Astrocyte (in vitro differentiated cells and primary cell): ENCODE measurements around the gene FAM170B. TPM values are rescaled to one million over a fixed set of nuclear protein-coding genes. Genes with fewer than 3 reads are reported as not detected.

Experiments
- DNase-seq: peaks from one replicate; pipeline ENCODE4 v3.0.0-alpha.2; 2010; ENCODE audit warnings: low read depth
- FAIRE-seq: peaks from 2 replicates; lab custom pipeline; 2011; peaks lifted over from hg19 to GRCh38; lab: Jason Lieb, UNC
- H2AFZ ChIP-seq: 2 replicates; pipeline ENCODE4 v1.6.0; 2012; ENCODE audit warnings: low read depth, low read length, inconsistent platforms
- H3K27ac ChIP-seq: 2 replicates; pipeline ENCODE4 v1.5.1; 2011; ENCODE audit warnings: low read depth, low read length, inconsistent platforms
- H3K27me3 ChIP-seq: 2 replicates; pipeline ENCODE4 v1.6.0; 2011; ENCODE audit warnings: low read length, inconsistent platforms; ENCODE audit not compliant: insufficient read depth
- H3K36me3 ChIP-seq: 2 replicates; pipeline ENCODE4 v1.5.1; 2011; ENCODE audit warnings: low read length, inconsistent platforms; ENCODE audit not compliant: insufficient read depth
- H3K4me1 ChIP-seq: 2 replicates; pipeline ENCODE4 v1.5.1; 2011; ENCODE audit warnings: low read length, inconsistent platforms; ENCODE audit not compliant: insufficient read depth
- H3K4me2 ChIP-seq: 2 replicates; pipeline ENCODE4 v1.6.0; 2012; ENCODE audit warnings: low read length, inconsistent platforms
- H3K4me3 ChIP-seq: 2 replicates; pipeline ENCODE4 v1.5.1; 2011; ENCODE audit warnings: low read depth, mild to moderate bottlenecking, low read length, inconsistent platforms; ENCODE audit not compliant: insufficient read depth
- H3K79me2 ChIP-seq: 2 replicates; pipeline ENCODE4 v1.6.0; 2012; ENCODE audit warnings: mild to moderate bottlenecking, low read length, inconsistent platforms; ENCODE audit not compliant: insufficient read depth
- H3K9ac ChIP-seq: 2 replicates; pipeline ENCODE4 v1.6.0; 2012; ENCODE audit warnings: mild to moderate bottlenecking, low read length, inconsistent platforms
- H3K9me3 ChIP-seq: 2 replicates; pipeline ENCODE4 v1.5.1; 2012; ENCODE audit warnings: low read depth, mild to moderate bottlenecking, low read length, inconsistent platforms; ENCODE audit not compliant: insufficient read depth
- H4K20me1 ChIP-seq: 2 replicates; pipeline ENCODE4 v1.6.0; 2012; ENCODE audit warnings: low read length, inconsistent platforms; ENCODE audit not compliant: insufficient read depth
- H3K27ac Mint-ChIP-seq: one replicate; pipeline ENCODE4 v1.8.0; 2021; ENCODE audit warnings: mild to moderate bottlenecking, mixed read lengths; ENCODE audit not compliant: unreplicated experiment
- H3K27me3 Mint-ChIP-seq: one replicate; pipeline ENCODE4 v1.8.0; 2021; ENCODE audit warnings: low read depth, mixed read lengths; ENCODE audit not compliant: unreplicated experiment
- H3K36me3 Mint-ChIP-seq: one replicate; pipeline ENCODE4 v1.8.0; 2021; ENCODE audit warnings: low read depth, mixed read lengths; ENCODE audit not compliant: unreplicated experiment
- H3K4me1 Mint-ChIP-seq: one replicate; pipeline ENCODE4 v1.8.0; 2021; ENCODE audit warnings: low read depth, mixed read lengths; ENCODE audit not compliant: unreplicated experiment
- H3K4me3 Mint-ChIP-seq: one replicate; pipeline ENCODE4 v1.8.0; 2021; ENCODE audit warnings: mild to moderate bottlenecking, moderate library complexity, mixed read lengths; ENCODE audit not compliant: unreplicated experiment
- H3K9me3 Mint-ChIP-seq: one replicate; pipeline ENCODE4 v1.8.0; 2021; ENCODE audit warnings: mild to moderate bottlenecking, mixed read lengths; ENCODE audit not compliant: unreplicated experiment
- EZH2 ChIP-seq: IDR thresholded peaks from 2 replicates; pipeline ENCODE4 v1.6.1; 2012; ENCODE audit warnings: mild to moderate bottlenecking, low read length, inconsistent platforms; ENCODE audit not compliant: insufficient read depth
- total RNA-seq: library from RNA; stranded (reverse); gene quantifications from 2 replicates; pipeline ENCODE4 v1.2.1, GENCODE V29; 2021
- TF ChIP-seq, protein P1 (sequence below): IDR thresholded peaks from 2 replicates; pipeline ENCODE4 v1.5.1; 2011; ENCODE audit warnings: low read depth, mild to moderate bottlenecking, inconsistent platforms, low read length, moderate library complexity; ENCODE audit not compliant: insufficient read depth

FAM170B gene
- total RNA-seq, 1 donor from 2014 or later, result not detected

DNA sequence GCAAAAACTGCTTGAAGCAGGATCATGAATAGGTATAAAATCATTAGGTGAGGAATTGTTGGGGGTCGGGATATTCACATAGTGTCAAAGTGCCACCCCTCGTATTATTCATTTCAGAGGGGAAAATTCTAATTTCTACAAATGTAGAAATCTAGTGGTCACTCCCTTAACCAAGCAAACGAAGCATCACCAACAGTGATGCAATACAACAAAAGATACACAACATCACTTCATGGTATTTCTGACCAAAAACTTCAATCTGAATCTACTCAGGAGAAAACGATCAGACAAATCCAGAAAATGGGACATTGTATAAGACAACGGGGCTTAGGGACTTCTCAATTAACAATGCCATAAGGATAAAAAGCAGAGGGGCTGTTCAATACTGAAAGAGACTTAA is 26.3 kb upstream of the FAM170B start:
- Histone ChIP-seq H3K27ac (no peak overlapping the region), H4K20me1 (no peaks in the 10 kb centered on the region), H3K4me1 (peaks cover 15% of the 10 kb centered on the region), H3K27me3 (no peaks in the 10 kb centered on the region), H3K36me3 (no peaks in the 10 kb centered on the region), H3K9me3 (no peaks in the 10 kb centered on the region), H3K79me2 (no peaks in the 10 kb centered on the region), H3K9ac (no peak overlapping the region), H2AFZ (no peak overlapping the region), H3K4me2 (no peak overlapping the region), H3K4me3 (no peak overlapping the region)
- Mint-ChIP-seq H3K9me3 (no peaks in the 10 kb centered on the region), H3K4me1 (peaks cover 4% of the 10 kb centered on the region), H3K4me3 (no peak overlapping the region), H3K27ac (no peak overlapping the region), H3K36me3 (no peaks in the 10 kb centered on the region), H3K27me3 (peaks cover 26% of the 10 kb centered on the region)
- DNase-seq (no peak), FAIRE-seq (no peak)
- TF ChIP-seq, protein P1, sequence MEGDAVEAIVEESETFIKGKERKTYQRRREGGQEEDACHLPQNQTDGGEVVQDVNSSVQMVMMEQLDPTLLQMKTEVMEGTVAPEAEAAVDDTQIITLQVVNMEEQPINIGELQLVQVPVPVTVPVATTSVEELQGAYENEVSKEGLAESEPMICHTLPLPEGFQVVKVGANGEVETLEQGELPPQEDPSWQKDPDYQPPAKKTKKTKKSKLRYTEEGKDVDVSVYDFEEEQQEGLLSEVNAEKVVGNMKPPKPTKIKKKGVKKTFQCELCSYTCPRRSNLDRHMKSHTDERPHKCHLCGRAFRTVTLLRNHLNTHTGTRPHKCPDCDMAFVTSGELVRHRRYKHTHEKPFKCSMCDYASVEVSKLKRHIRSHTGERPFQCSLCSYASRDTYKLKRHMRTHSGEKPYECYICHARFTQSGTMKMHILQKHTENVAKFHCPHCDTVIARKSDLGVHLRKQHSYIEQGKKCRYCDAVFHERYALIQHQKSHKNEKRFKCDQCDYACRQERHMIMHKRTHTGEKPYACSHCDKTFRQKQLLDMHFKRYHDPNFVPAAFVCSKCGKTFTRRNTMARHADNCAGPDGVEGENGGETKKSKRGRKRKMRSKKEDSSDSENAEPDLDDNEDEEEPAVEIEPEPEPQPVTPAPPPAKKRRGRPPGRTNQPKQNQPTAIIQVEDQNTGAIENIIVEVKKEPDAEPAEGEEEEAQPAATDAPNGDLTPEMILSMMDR, result no peak
- no peak for TF ChIP-seq EZH2

- no peak overlapping the region for H3K9ac ChIP-seq
- H4K20me1 ChIP-seq, result no peaks in the 10 kb centered on the region
- no peaks in the 10 kb centered on the region for H3K36me3 ChIP-seq
- peaks cover 12% of the 10 kb centered on the region for H3K4me1 ChIP-seq
- no peak overlapping the region for H3K4me3 Mint-ChIP-seq
- H3K27me3 ChIP-seq, result no peaks in the 10 kb centered on the region
- DNase-seq, result no peak
- H3K4me2 ChIP-seq, result no peak overlapping the region
- H3K4me1 Mint-ChIP-seq, result peaks cover 13% of the 10 kb centered on the region
- H3K27me3 Mint-ChIP-seq, result peaks cover 18% of the 10 kb centered on the region
- no peaks in the 10 kb centered on the region for H3K9me3 Mint-ChIP-seq
- no peak overlapping the region for H3K4me3 ChIP-seq
- FAIRE-seq, result no peak
- H3K36me3 Mint-ChIP-seq, result no peaks in the 10 kb centered on the region
- no peaks in the 10 kb centered on the region for H3K9me3 ChIP-seq
- no peak overlapping the region for H3K27ac ChIP-seq
- H2AFZ ChIP-seq, result no peak overlapping the region
- H3K79me2 ChIP-seq, result no peaks in the 10 kb centered on the region
- TF ChIP-seq, protein P1, result no peak
- TF ChIP-seq EZH2, result no peak
- no peak overlapping the region for H3K27ac Mint-ChIP-seq
Observed at GRCh38 chr10:49158915-49159314, 25.1 kb upstream of the FAM170B start.

DNA sequence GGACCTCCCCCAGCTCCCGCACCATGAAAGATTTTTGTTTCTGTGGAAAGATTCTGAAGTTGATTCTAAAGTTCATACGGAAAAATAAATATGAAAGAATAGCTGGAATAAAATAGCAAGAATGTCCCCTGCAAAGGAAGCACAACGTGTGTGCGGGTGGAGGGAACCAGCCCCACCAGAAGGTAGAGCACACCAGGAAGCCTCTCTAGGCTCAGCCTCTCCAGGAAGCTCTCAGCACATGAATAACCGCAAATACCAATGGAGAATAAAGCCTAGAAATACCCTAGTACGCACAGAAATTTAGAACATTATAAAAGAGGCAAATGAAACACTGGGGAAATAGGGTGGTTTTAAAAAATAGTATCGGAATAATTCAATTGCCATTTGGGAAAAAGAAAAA is 24.6 kb upstream of the FAM170B start:
- Histone ChIP-seq H3K79me2 (no peaks in the 10 kb centered on the region), H3K27ac (no peak overlapping the region), H2AFZ (no peak overlapping the region), H3K36me3 (no peaks in the 10 kb centered on the region), H3K4me2 (no peak overlapping the region), H3K27me3 (no peaks in the 10 kb centered on the region), H4K20me1 (no peaks in the 10 kb centered on the region), H3K9me3 (no peaks in the 10 kb centered on the region), H3K4me3 (no peak overlapping the region), H3K4me1 (peaks cover 8% of the 10 kb centered on the region), H3K9ac (no peak overlapping the region)
- peaks cover 17% of the 10 kb centered on the region for H3K4me1 Mint-ChIP-seq
- H3K27me3 Mint-ChIP-seq, result peaks cover 17% of the 10 kb centered on the region
- FAIRE-seq (no peak), DNase-seq (no peak)
- no peak overlapping the region for H3K27ac Mint-ChIP-seq
- no peak for TF ChIP-seq EZH2
- TF ChIP-seq, protein P1, result no peak
- no peaks in the 10 kb centered on the region for H3K9me3 Mint-ChIP-seq
- H3K36me3 Mint-ChIP-seq, result no peaks in the 10 kb centered on the region
- H3K4me3 Mint-ChIP-seq, result no peak overlapping the region
